NCI-H2107 treated with DMSO at 0.1 percent for 48 hours (cell line): ENCODE data around the gene FOXF1.

Source experiments
- DNase-seq: peaks from one replicate; lab custom pipeline; 2025; ENCODE audit not compliant: unreplicated experiment; lab: John Stamatoyannopoulos, UW

The FOXF1 gene

GRCh38 chr16:86554599-86554916, 44.2 kb downstream of the FOXF1 start:
- no peak for DNase-seq

GRCh38 chr16:86554917-86555703, 44.8 kb downstream of the FOXF1 start, which contains the start of gene MTHFSD:
MTHFSD (minus strand) TSS chr16:86555235; CDS start chr16:86555184, 51 bp downstream.
- peak; percentile 60 for DNase-seq

- no peak for DNase-seq
These were observed 45.4 kb downstream of the FOXF1 start for GRCh38 chr16:86555704-86556075.

GRCh38 chr16:86556576-86556975, 46.2 kb downstream of the FOXF1 start:
- no peak for DNase-seq

- no peak for DNase-seq
These were observed 47.3 kb downstream of the FOXF1 start for GRCh38 chr16:86557587-86557986.

GRCh38 chr16:86558355-86559193, 48.2 kb downstream of the FOXF1 start:
- DNase-seq, result no peak

- DNase-seq, result no peak
These were observed 49.5 kb downstream of the FOXF1 start for GRCh38 chr16:86559802-86560305.

- no peak for DNase-seq
These were observed 52.0 kb downstream of the FOXF1 start for GRCh38 chr16:86562356-86562755.

GRCh38 chr16:86563469-86564345, 53.4 kb downstream of the FOXF1 start:
- DNase-seq, result peak; percentile 58
